Uterus (tissue), 2 donors: Measurements from ENCODE around the gene WBP2.

Source experiments
- CTCF ChIP-seq, 4 experiments: fragments of 200-600 bp in 2 of 4; fragments of 450-650 bp in 2 of 4; sonication (generic) in 2 of 4; IDR thresholded peaks; one replicate each; pipeline ENCODE4 v1.5.1; 2016 to 2019; ENCODE audit warnings: antibody characterized with exemption in 4 of 4, mild to moderate bottlenecking in 2 of 4, moderate library complexity in 1 of 4
- POLR2A ChIP-seq, 2 donors: fragments of 450-650 bp; IDR thresholded peaks; one replicate each; pipeline ENCODE4 v1.6.1; 2016; ENCODE audit warnings: antibody characterized with exemption in 2 of 2, mild to moderate bottlenecking in 1 of 2, moderate library complexity in 1 of 2

- TF ChIP-seq CTCF (IDR thresholded peaks at IDR 0.05), result no peak
- TF ChIP-seq POLR2A (IDR thresholded peaks at IDR 0.05), result no peak
Measured at GRCh38 chr17:75825748-75826370, 29.3 kb downstream of the WBP2 start.
